ENCODE measurements around the gene STXBP1. TPM values are rescaled to one million over a fixed set of nuclear protein-coding genes. Genes with fewer than 3 reads are reported as not detected.

Gene STXBP1
- total and polyA plus RNA-seq, 9 of the 15 experiments (the other 6 are each of a cell fraction or from before 2014, with no cell fraction given) = 4.6 to 35.1 (median 9.7) TPM

DNA sequence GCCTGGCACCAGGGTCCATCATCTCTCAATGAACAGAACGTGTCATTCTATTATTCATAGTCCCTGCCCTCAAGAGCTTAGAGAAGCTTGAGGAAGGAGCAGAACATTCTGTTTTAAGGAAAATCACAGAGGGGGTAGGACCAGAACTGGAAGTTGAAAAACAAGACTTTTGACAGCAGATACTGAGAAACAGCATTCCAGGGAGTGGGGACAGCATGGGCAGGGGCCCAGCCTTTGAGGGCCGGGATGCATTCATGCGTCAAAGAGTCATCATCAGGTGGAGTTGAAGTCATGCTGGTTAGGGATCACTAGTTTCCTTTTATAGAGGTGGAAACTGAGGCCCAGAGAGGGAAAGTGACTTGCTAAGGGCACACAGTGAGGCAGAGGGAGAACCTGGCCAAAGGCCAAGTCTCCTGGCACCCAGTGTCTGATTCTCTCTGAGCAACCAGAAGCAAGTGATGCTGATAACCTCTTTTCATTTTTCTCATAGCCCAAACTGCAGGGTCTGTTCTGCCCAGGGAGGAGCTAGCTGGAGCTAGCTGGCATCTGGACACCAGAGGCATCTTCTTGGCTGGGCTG lies 41.5 kb upstream of the STXBP1 start:
- intact Hi-C loops (cut with micrococcal nuclease) = no loop called here
- in situ Hi-C loops (cut with MboI) = no loop called here
- FAIRE-seq = no peak
- ChIA-PET POLR2A (interaction anchor here (0.6 kb wide), 2 partner anchors 158 to 338 kb away, joined by 3 read pairs; no protein-coding TSS in a partner anchor), CTCF (ENCODE audit: low intra/inter-chr PET ratio) (no interaction called here)
- peaks cover 7% of the 10 kb centered on the region for H3K9me1 ChIP-seq (ENCODE audit: control insufficient read depth, insufficient read depth, low read length)
- H4K20me1 ChIP-seq (replicated peaks; ENCODE audit: control insufficient read depth, insufficient read depth, low read length) = no peaks in the 10 kb centered on the region
- no peak overlapping the region for H3K27ac ChIP-seq (ENCODE audit: extremely low read depth, low read depth, low read length)
- no peaks in the 10 kb centered on the region for H3K9me3 ChIP-seq (replicated peaks; ENCODE audit: control insufficient read depth, insufficient read depth, low read depth, low read length)
- 65% methylated on average over 3 of the region's 3 CpGs for WGBS (ENCODE audit: insufficient coverage, low coverage, missing lambda C conversion rate)
- no peak for ATAC-seq
- peaks cover 32% of the 10 kb centered on the region for H3K79me2 ChIP-seq (ENCODE audit: control insufficient read depth, insufficient read depth, low read length)
- H3K9ac ChIP-seq (ENCODE audit: insufficient read depth in 1 of 2, low read depth in 2 of 2, low read length in 2 of 2) = no peak overlapping the region
- no TSS peak for BruUV-seq (replicated peaks)
- peaks cover 5% of the 10 kb centered on the region; the same call in 1 of the 3 replicates for H3K36me3 ChIP-seq (ENCODE audit: control insufficient read depth, insufficient read depth, low read length)
- no peak for DNase-seq (ENCODE audit: extremely low read depth in 1 of 4, low spot score in 3 of 4)
- H3K4me3 ChIP-seq = no peak overlapping the region
- TF ChIP-seq ZFP36 (IDR thresholded peaks at IDR 0.05; ENCODE audit: low read depth, low read length, partially characterized antibody) (peak; percentile 16), NFIC (IDR thresholded peaks at IDR 0.05) (peak; percentile 80), POU5F1 (IDR thresholded peaks at IDR 0.05; ENCODE audit: borderline replicate concordance, low read depth, low read length, partially characterized antibody) (no peak)
- no peak overlapping the region for H3K4me2 ChIP-seq (ENCODE audit: insufficient read depth, low read length)
- H3K4me1 ChIP-seq (replicated peaks in 1 of 2; ENCODE audit: control insufficient read depth in 2 of 2, insufficient read depth in 2 of 2, low read length in 2 of 2) = peaks cover 19 to 34% of the 10 kb centered on the region in 2 experiments
- H3K27me3 ChIP-seq (ENCODE audit: control insufficient read depth in 2 of 2, insufficient read depth in 2 of 2, low read length in 2 of 2) = no peaks in the 10 kb centered on the region
- H2AFZ ChIP-seq (ENCODE audit: low read depth, low read length) = no peak overlapping the region

DNA sequence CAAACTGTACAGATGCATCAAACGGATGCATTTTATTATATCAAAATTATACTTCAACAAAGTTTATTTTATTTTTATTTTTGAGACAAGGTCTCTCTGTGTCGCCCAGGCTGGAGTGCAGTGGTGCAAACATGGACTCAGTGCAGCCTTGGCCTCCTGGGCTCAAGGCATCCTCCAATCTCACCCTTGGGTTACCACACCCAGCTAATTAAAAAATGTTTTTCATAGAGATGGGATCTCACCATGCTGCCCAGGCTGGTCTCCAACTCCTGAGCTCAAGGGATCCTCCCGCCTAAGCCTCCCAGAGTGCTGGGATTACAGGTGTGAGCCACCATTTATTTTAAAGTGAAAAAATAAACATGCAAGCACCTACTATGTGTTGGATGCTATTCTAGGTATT lies 40.1 kb upstream of the STXBP1 start:
- ATAC-seq (no peak), FAIRE-seq (no peak), DNase-seq (ENCODE audit: extremely low read depth in 1 of 4, low spot score in 3 of 4) (no peak)
- Histone ChIP-seq H3K27ac (ENCODE audit: extremely low read depth, low read depth, low read length) (no peak overlapping the region), H3K36me3 (ENCODE audit: control insufficient read depth, insufficient read depth, low read length) (no peaks in the 10 kb centered on the region), H3K4me3 (no peak overlapping the region), H3K27me3 (ENCODE audit: control insufficient read depth in 2 of 2, insufficient read depth in 2 of 2, low read length in 2 of 2) (no peaks in the 10 kb centered on the region), H4K20me1 (replicated peaks; ENCODE audit: control insufficient read depth, insufficient read depth, low read length) (no peaks in the 10 kb centered on the region), H3K9me1 (ENCODE audit: control insufficient read depth, insufficient read depth, low read length) (peaks cover 6% of the 10 kb centered on the region), H3K9ac (ENCODE audit: insufficient read depth in 1 of 2, low read depth in 2 of 2, low read length in 2 of 2) (no peak overlapping the region), H2AFZ (ENCODE audit: low read depth, low read length) (no peak overlapping the region), H3K4me2 (ENCODE audit: insufficient read depth, low read length) (no peak overlapping the region), H3K4me1 (replicated peaks in 1 of 2; ENCODE audit: control insufficient read depth in 2 of 2, insufficient read depth in 2 of 2, low read length in 2 of 2) (peaks cover 16 to 26% of the 10 kb centered on the region in 2 experiments), H3K9me3 (replicated peaks; ENCODE audit: control insufficient read depth, insufficient read depth, low read depth, low read length) (no peaks in the 10 kb centered on the region), H3K79me2 (ENCODE audit: control insufficient read depth, insufficient read depth, low read length) (peaks cover 19% of the 10 kb centered on the region)
- no TSS peak for BruUV-seq (replicated peaks)
- intact Hi-C loops (cut with micrococcal nuclease) (no loop called here), in situ Hi-C loops (cut with MboI) (no loop called here)
- 53% methylated on average over 3 of the region's 3 CpGs for WGBS (ENCODE audit: insufficient coverage, low coverage, missing lambda C conversion rate)
- ChIA-PET CTCF (ENCODE audit: low intra/inter-chr PET ratio) (no interaction called here), POLR2A (interaction anchor here (0.7 kb wide), 1 partner anchor 18 kb away, joined by 3 read pairs; no protein-coding TSS in a partner anchor)
- TF ChIP-seq POU5F1 (IDR thresholded peaks at IDR 0.05; ENCODE audit: borderline replicate concordance, low read depth, low read length, partially characterized antibody) = no peak
- 0 out of 2 replicates have a peak, but pooled peaks have one; percentile 47 for TF ChIP-seq ZKSCAN1 (IDR thresholded peaks at IDR 0.05; ENCODE audit: low read depth, low read length)

All from K562 (cell line).